ENCODE results near the gene GRAMD1B.

GRAMD1B gene

DNA sequence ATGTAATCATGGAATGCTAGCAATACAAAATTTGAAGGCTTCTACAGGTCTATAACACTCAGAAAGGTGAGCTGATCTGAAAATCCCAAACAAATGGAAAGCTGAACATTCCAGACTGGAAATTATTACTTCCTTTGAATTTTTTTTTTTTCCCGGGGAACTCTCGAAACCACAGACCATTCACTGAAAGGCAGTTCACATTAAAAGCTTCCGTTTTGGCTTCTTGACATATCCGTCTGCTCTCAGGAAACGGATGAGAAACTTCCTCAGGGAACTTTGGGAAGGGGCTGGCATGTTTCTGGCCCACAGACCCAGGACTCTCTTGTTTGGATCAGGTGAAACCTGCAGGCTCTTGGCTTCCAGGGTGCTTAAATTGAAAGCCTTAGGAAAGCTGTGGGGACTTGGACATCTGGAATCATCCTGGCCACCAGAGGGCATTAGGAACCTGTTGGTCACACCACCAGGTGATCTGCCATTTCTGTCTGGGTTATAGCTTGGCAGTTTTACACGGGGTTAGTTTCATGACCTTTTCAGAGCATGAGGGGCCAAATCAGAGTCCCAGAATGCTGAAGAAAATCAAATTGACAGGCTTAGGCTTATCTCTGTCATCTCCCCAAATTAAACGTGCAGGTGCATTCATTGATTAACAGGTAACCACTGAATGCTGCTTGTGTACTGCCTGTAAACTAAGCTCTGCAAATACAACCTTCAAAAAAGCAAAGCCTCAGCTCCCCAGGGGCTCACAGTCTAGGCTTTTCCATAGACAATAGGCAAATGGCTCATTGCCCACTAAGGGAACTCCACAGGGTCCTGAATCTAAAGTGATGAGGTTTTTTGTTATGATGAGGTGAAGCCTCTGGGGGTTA, 22.7 kb upstream of the GRAMD1B start:
- H3K27ac ChIP-seq (replicated peaks; ENCODE audit: low read length) = peak overlapping the region; percentile 18
- H2BK120ac ChIP-seq (ENCODE audit: low read depth, low read length) = no peak overlapping the region
- H2BK5ac ChIP-seq (ENCODE audit: low read length) = no peak overlapping the region
- no peak overlapping the region for H2BK12ac ChIP-seq (ENCODE audit: low read length)
- no peak overlapping the region for H4K8ac ChIP-seq (ENCODE audit: low read depth, low read length)
- no peaks in the 10 kb centered on the region for H3K79me1 ChIP-seq (ENCODE audit: low read depth, low read length)
- WGBS, 2 donors (ENCODE audit: extremely low coverage in 2 of 2, insufficient read length in 2 of 2, insufficient replicate concordance in 1 of 2) = no CpG with 5 or more reads among the region's 7 CpGs
- no peak overlapping the region for H3K9ac ChIP-seq (ENCODE audit: low read depth, low read length, poor library complexity)
- peaks cover 0 to 33% (median 0%) of the 10 kb centered on the region in 3 experiments for H3K27me3 ChIP-seq (ENCODE audit: control insufficient read depth in 3 of 3, insufficient read depth in 3 of 3, low read depth in 1 of 3, low read length in 3 of 3)
- no peak overlapping the region for H2AK5ac ChIP-seq (ENCODE audit: low read depth, low read length)
- H4K91ac ChIP-seq (ENCODE audit: low read depth, low read length, poor library complexity) = no peak overlapping the region
- no peak overlapping the region for H3K4me2 ChIP-seq (ENCODE audit: insufficient read depth, low read length, poor library complexity, severe bottlenecking)
- H3K4ac ChIP-seq (ENCODE audit: low read length) = no peak overlapping the region
- peaks cover 0 to 23% of the 10 kb centered on the region in 2 donors for H3K4me1 ChIP-seq (ENCODE audit: control insufficient read depth in 2 of 2, insufficient read depth in 1 of 2, low read depth in 1 of 2, low read length in 2 of 2)
- no peaks in the 10 kb centered on the region for H3K36me3 ChIP-seq (replicated peaks in 1 of 2; ENCODE audit: control insufficient read depth in 2 of 2, insufficient read depth in 2 of 2, low read length in 2 of 2)
- peak; percentile 62 for DNase-seq (ENCODE audit: low spot score)
- H3K14ac ChIP-seq (ENCODE audit: low read length) = no peak overlapping the region
- H3K18ac ChIP-seq (ENCODE audit: low read length) = no peak overlapping the region
- no peak overlapping the region for H2AFZ ChIP-seq (ENCODE audit: low read length)
- no peak overlapping the region for H3K23ac ChIP-seq (ENCODE audit: low read depth, low read length, poor library complexity)
- H3K9me3 ChIP-seq (replicated peaks in 1 of 2; ENCODE audit: control insufficient read depth in 2 of 2, insufficient read depth in 1 of 2, low read depth in 1 of 2, low read length in 2 of 2) = no peaks in the 10 kb centered on the region
- H3K4me3 ChIP-seq (ENCODE audit: low read length in 2 of 2) = no peak overlapping the region
- no peak overlapping the region for H2BK15ac ChIP-seq (ENCODE audit: low read length)

DNA sequence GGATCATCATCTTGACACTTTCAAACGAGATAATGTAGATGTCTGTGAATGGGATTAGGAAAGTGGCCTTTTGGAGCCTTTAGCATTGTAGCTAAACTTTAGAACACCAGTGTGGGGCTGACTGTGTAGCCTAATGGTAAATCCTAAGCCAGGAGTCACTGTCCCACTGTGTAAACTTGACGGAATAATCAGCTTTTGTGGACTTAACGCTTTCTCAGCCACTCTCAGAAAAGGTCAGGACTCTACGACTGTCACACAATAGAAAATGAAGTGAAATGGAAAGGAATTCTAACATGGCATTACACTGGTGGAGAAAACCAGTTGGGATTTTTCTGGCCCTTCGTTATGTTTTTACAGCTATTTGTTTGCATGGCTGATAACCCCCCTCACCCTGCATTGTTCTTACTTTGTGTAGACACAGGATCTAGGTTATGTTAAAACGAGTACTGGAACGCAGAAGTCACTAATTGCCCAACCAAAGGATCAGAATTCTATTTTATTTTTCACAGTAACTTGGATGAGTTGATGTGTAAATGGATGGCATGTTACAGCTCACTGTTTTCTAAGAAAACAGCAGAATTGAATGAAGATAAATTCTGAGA, 22.0 kb upstream of the GRAMD1B start:
- Histone ChIP-seq H3K9ac (ENCODE audit: low read depth, low read length, poor library complexity) (no peak overlapping the region), H4K91ac (ENCODE audit: low read depth, low read length, poor library complexity) (no peak overlapping the region), H3K27me3 (ENCODE audit: control insufficient read depth in 3 of 3, insufficient read depth in 3 of 3, low read depth in 1 of 3, low read length in 3 of 3) (peaks cover 0 to 33% (median 0%) of the 10 kb centered on the region in 3 experiments), H3K9me3 (replicated peaks in 1 of 2; ENCODE audit: control insufficient read depth in 2 of 2, insufficient read depth in 1 of 2, low read depth in 1 of 2, low read length in 2 of 2) (no peaks in the 10 kb centered on the region), H3K14ac (ENCODE audit: low read length) (no peak overlapping the region), H2AFZ (ENCODE audit: low read length) (no peak overlapping the region), H3K79me1 (ENCODE audit: low read depth, low read length) (no peaks in the 10 kb centered on the region), H3K4ac (ENCODE audit: low read length) (no peak overlapping the region), H4K8ac (ENCODE audit: low read depth, low read length) (no peak overlapping the region), H3K18ac (ENCODE audit: low read length) (no peak overlapping the region), H2BK15ac (ENCODE audit: low read length) (no peak overlapping the region), H2BK120ac (ENCODE audit: low read depth, low read length) (no peak overlapping the region), H2BK12ac (ENCODE audit: low read length) (no peak overlapping the region), H3K4me2 (ENCODE audit: insufficient read depth, low read length, poor library complexity, severe bottlenecking) (no peak overlapping the region), H3K36me3 (replicated peaks in 1 of 2; ENCODE audit: control insufficient read depth in 2 of 2, insufficient read depth in 2 of 2, low read length in 2 of 2) (no peaks in the 10 kb centered on the region), H2AK5ac (ENCODE audit: low read depth, low read length) (no peak overlapping the region), H3K4me3 (ENCODE audit: low read length in 2 of 2) (no peak overlapping the region), H3K23ac (ENCODE audit: low read depth, low read length, poor library complexity) (no peak overlapping the region), H2BK5ac (ENCODE audit: low read length) (no peak overlapping the region), H3K4me1 (ENCODE audit: control insufficient read depth in 2 of 2, insufficient read depth in 1 of 2, low read depth in 1 of 2, low read length in 2 of 2) (peaks cover 0 to 23% of the 10 kb centered on the region in 2 donors), H3K27ac (replicated peaks; ENCODE audit: low read length) (no peak overlapping the region)
- no CpG with 5 or more reads among the region's 7 CpGs for WGBS, 2 donors (ENCODE audit: extremely low coverage in 2 of 2, insufficient read length in 2 of 2, insufficient replicate concordance in 1 of 2)
- DNase-seq (ENCODE audit: low spot score) = peak; percentile 43

DNA sequence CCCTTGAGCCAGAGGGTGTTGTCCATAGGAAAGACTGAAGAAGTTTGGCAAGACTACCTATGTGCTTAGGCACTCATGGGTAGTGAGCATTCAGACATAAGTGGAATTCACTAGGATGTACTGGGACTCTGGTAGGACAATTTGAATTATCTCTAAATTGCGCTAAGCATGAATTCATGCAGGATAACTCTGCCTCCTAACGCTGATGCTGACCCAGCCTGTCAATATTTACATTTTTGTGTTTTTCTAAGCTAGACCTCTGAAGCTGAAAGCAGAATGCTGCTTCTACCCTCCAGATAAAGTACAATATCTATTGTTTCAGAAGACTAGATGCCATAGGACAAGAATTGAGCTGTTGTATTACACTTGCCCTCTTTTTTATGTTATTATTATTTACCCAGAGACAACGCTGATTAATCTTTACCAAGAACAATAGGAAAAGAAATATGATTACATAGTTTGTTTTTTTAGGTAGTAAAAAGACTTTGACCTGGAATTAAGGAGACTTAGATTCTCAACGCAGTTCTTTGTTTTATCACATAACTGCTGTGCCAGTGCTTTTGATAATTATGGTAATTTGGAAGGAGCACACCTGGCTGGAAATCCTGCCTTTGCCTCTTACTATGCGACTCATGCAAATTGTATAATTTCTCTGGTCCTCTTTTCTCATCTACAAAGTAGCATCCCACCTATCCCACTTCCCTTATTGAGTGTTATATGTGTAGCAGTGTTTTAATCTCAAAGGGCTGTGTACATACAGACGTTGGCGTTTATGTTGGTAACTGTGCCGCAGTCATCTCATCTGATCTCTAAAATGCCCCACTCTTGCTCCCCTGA, 21.2 kb upstream of the GRAMD1B start:
- no peak overlapping the region for H3K27ac ChIP-seq (replicated peaks; ENCODE audit: low read length)
- no CpG with 5 or more reads among the region's 8 CpGs for WGBS, 2 donors (ENCODE audit: extremely low coverage in 2 of 2, insufficient read length in 2 of 2, insufficient replicate concordance in 1 of 2)
- peaks cover 0 to 23% of the 10 kb centered on the region in 2 donors for H3K4me1 ChIP-seq (ENCODE audit: control insufficient read depth in 2 of 2, insufficient read depth in 1 of 2, low read depth in 1 of 2, low read length in 2 of 2)

More for the DNA sequence above, 21.2 kb upstream of the GRAMD1B start:
- Histone ChIP-seq H3K4me2 (ENCODE audit: insufficient read depth, low read length, poor library complexity, severe bottlenecking) (no peak overlapping the region), H4K8ac (ENCODE audit: low read depth, low read length) (no peak overlapping the region), H3K9me3 (replicated peaks in 1 of 2; ENCODE audit: control insufficient read depth in 2 of 2, insufficient read depth in 1 of 2, low read depth in 1 of 2, low read length in 2 of 2) (no peaks in the 10 kb centered on the region), H2AK5ac (ENCODE audit: low read depth, low read length) (no peak overlapping the region), H2BK12ac (ENCODE audit: low read length) (no peak overlapping the region), H2BK5ac (ENCODE audit: low read length) (no peak overlapping the region), H3K18ac (ENCODE audit: low read length) (no peak overlapping the region), H2BK15ac (ENCODE audit: low read length) (no peak overlapping the region), H2AFZ (ENCODE audit: low read length) (no peak overlapping the region), H4K91ac (ENCODE audit: low read depth, low read length, poor library complexity) (no peak overlapping the region), H3K9ac (ENCODE audit: low read depth, low read length, poor library complexity) (no peak overlapping the region), H3K14ac (ENCODE audit: low read length) (no peak overlapping the region), H3K27me3 (ENCODE audit: control insufficient read depth in 3 of 3, insufficient read depth in 3 of 3, low read depth in 1 of 3, low read length in 3 of 3) (peaks cover 0 to 31% (median 0%) of the 10 kb centered on the region in 3 experiments), H3K79me1 (ENCODE audit: low read depth, low read length) (no peaks in the 10 kb centered on the region), H3K23ac (ENCODE audit: low read depth, low read length, poor library complexity) (no peak overlapping the region), H3K4ac (ENCODE audit: low read length) (no peak overlapping the region), H2BK120ac (ENCODE audit: low read depth, low read length) (no peak overlapping the region), H3K4me3 (ENCODE audit: low read length in 2 of 2) (no peak overlapping the region), H3K36me3 (replicated peaks in 1 of 2; ENCODE audit: control insufficient read depth in 2 of 2, insufficient read depth in 2 of 2, low read length in 2 of 2) (no peaks in the 10 kb centered on the region)
- DNase-seq (ENCODE audit: low spot score) = no peak
